Liver (tissue), 3 donors: ENCODE measurements around the gene FADS1.

ENCODE experiments used
- EGR1 ChIP-seq, 2 donors: IDR thresholded peaks; 2 replicates each; pipeline ENCODE4 v1.6.1; 2016 to 2018; ENCODE audit warnings: antibody characterized with exemption in 2 of 2, low read depth in 2 of 2
- HNF4G ChIP-seq: IDR thresholded peaks from 2 replicates; pipeline ENCODE4 v1.6.1; 2016; ENCODE audit warnings: antibody characterized with exemption
- JUND ChIP-seq, 2 donors: IDR thresholded peaks; 2 replicates each; pipeline ENCODE4 v1.6.1; 2016; ENCODE audit warnings: antibody characterized with exemption in 2 of 2
- RAD21 ChIP-seq, 2 donors: IDR thresholded peaks; 2 replicates each; pipeline ENCODE4 v1.6.1; 2016; ENCODE audit warnings: antibody characterized with exemption in 2 of 2, mild to moderate bottlenecking in 2 of 2
- SP1 ChIP-seq: IDR thresholded peaks from 2 replicates; pipeline ENCODE4 v1.6.1; 2018; ENCODE audit warnings: antibody characterized with exemption, mild to moderate bottlenecking
- TAF1 ChIP-seq: conservative IDR thresholded peaks from 2 replicates; pipeline ENCODE4 v1.6.1; 2016; ENCODE audit warnings: antibody characterized with exemption, mild to moderate bottlenecking
- YY1 ChIP-seq: IDR thresholded peaks from 2 replicates; pipeline ENCODE4 v1.6.1; 2016; ENCODE audit warnings: antibody characterized with exemption, mild to moderate bottlenecking
- TF ChIP-seq, protein P1 (sequence below): fragments of 150-350 bp; IDR thresholded peaks from 2 replicates; pipeline ENCODE4 v1.5.1; 2017; ENCODE audit warnings: improper control_type of control experiment, low read depth, low read length; ENCODE audit not compliant: missing input control
- TF ChIP-seq, protein P2 (sequence below): IDR thresholded peaks from 2 replicates; pipeline ENCODE4 v1.6.1; 2016; ENCODE audit warnings: antibody characterized with exemption, mild to moderate bottlenecking
- TF ChIP-seq, protein P3 (sequence below): IDR thresholded peaks from 2 replicates; pipeline ENCODE4 v1.6.1; 2016; ENCODE audit warnings: antibody characterized with exemption
- TF ChIP-seq, protein P4 (sequence below): IDR thresholded peaks from 2 replicates; pipeline ENCODE4 v1.6.1; 2016; ENCODE audit warnings: antibody characterized with exemption
- donor health status: healthy.
- donor health status: healthy.

DNA sequence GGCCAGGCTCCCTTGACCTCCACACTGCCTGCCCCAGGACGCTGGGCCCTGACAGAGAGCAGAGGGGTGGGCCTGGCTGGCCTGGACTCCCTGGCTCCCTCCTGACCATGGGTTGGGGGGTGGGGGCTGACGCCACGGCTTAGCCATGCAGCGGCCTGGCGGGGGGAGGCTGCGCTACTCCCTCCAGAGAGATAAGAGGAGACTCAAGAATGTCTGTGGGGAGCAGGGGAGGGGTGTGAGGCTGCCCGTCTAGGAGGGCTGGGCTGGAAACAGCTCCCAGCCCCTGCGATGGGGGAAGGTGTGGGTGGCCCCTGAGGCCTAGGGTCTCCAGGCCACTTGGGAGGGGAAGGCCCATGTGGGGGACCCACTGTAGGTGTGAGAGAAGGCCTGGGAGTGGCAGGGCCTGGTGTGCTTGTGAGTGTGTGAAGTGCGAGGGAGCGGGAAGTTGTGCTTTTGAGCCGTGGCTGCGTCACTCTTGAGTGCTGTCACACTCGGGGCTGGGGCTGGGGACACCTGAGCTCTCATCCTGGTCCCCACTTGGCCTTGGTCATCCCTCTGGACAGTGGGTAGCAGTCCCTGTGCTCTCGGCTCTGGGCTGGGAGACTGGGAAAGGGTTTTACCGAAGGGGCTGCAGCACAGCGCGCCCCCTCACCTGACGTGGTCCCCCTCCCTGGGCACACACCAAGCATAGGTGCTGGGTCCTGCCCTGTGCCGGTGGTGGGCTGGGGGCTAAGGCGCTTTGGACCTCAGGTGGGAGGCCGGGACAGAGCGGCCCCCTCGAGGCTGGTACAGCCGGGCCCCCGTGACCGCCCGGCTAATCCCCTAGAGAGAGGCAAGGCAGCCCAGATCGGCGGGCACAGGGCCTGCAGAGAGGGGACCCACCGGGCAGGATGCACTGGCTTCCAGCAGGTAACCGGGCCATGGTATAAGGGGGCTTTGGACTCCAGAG, 62.0 kb downstream of the FADS1 start:
- TF ChIP-seq JUND (IDR thresholded peaks at IDR 0.05) (no peak), TAF1 (no peak), SP1 (no peak), RAD21 (IDR thresholded peaks at IDR 0.05) (no peak), HNF4G (no peak), EGR1 (IDR thresholded peaks at IDR 0.05; ENCODE audit: low read depth in 2 of 2) (no peak), YY1 (no peak)
- TF ChIP-seq, protein P1, sequence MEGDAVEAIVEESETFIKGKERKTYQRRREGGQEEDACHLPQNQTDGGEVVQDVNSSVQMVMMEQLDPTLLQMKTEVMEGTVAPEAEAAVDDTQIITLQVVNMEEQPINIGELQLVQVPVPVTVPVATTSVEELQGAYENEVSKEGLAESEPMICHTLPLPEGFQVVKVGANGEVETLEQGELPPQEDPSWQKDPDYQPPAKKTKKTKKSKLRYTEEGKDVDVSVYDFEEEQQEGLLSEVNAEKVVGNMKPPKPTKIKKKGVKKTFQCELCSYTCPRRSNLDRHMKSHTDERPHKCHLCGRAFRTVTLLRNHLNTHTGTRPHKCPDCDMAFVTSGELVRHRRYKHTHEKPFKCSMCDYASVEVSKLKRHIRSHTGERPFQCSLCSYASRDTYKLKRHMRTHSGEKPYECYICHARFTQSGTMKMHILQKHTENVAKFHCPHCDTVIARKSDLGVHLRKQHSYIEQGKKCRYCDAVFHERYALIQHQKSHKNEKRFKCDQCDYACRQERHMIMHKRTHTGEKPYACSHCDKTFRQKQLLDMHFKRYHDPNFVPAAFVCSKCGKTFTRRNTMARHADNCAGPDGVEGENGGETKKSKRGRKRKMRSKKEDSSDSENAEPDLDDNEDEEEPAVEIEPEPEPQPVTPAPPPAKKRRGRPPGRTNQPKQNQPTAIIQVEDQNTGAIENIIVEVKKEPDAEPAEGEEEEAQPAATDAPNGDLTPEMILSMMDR: no peak
- TF ChIP-seq, protein P2, sequence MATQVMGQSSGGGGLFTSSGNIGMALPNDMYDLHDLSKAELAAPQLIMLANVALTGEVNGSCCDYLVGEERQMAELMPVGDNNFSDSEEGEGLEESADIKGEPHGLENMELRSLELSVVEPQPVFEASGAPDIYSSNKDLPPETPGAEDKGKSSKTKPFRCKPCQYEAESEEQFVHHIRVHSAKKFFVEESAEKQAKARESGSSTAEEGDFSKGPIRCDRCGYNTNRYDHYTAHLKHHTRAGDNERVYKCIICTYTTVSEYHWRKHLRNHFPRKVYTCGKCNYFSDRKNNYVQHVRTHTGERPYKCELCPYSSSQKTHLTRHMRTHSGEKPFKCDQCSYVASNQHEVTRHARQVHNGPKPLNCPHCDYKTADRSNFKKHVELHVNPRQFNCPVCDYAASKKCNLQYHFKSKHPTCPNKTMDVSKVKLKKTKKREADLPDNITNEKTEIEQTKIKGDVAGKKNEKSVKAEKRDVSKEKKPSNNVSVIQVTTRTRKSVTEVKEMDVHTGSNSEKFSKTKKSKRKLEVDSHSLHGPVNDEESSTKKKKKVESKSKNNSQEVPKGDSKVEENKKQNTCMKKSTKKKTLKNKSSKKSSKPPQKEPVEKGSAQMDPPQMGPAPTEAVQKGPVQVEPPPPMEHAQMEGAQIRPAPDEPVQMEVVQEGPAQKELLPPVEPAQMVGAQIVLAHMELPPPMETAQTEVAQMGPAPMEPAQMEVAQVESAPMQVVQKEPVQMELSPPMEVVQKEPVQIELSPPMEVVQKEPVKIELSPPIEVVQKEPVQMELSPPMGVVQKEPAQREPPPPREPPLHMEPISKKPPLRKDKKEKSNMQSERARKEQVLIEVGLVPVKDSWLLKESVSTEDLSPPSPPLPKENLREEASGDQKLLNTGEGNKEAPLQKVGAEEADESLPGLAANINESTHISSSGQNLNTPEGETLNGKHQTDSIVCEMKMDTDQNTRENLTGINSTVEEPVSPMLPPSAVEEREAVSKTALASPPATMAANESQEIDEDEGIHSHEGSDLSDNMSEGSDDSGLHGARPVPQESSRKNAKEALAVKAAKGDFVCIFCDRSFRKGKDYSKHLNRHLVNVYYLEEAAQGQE: no peak
- TF ChIP-seq, protein P3, sequence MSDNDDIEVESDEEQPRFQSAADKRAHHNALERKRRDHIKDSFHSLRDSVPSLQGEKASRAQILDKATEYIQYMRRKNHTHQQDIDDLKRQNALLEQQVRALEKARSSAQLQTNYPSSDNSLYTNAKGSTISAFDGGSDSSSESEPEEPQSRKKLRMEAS: no peak
- TF ChIP-seq, protein P4, sequence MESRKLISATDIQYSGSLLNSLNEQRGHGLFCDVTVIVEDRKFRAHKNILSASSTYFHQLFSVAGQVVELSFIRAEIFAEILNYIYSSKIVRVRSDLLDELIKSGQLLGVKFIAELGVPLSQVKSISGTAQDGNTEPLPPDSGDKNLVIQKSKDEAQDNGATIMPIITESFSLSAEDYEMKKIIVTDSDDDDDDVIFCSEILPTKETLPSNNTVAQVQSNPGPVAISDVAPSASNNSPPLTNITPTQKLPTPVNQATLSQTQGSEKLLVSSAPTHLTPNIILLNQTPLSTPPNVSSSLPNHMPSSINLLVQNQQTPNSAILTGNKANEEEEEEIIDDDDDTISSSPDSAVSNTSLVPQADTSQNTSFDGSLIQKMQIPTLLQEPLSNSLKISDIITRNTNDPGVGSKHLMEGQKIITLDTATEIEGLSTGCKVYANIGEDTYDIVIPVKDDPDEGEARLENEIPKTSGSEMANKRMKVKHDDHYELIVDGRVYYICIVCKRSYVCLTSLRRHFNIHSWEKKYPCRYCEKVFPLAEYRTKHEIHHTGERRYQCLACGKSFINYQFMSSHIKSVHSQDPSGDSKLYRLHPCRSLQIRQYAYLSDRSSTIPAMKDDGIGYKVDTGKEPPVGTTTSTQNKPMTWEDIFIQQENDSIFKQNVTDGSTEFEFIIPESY: no peak
